Keratinocyte (primary cell): ENCODE data around the gene DENND2A. TPM values are rescaled to one million over a fixed set of nuclear protein-coding genes. Genes with fewer than 3 reads are reported as not detected.
"Not testable (repeated sequence)": the region's sequence is repeated elsewhere in the genome, so short reads cannot be mapped to it uniquely, and the experiment has no call there.

Source experiments
- DNase-seq: peaks from one replicate; pipeline ENCODE4 v3.0.0-alpha.2; 2011; ENCODE audit warnings: low read depth, missing footprints, low spot score
- FAIRE-seq: peaks from 2 replicates; lab custom pipeline; 2011; peaks lifted over from hg19 to GRCh38; lab: Jason Lieb, UNC
- H2AFZ ChIP-seq: 2 replicates; pipeline ENCODE4 v1.6.0; 2012; ENCODE audit warnings: low read length, control low read depth, inconsistent platforms; ENCODE audit not compliant: control insufficient read depth
- H3K27ac ChIP-seq: 2 replicates; pipeline ENCODE4 v1.5.1; 2011; ENCODE audit warnings: low read length; ENCODE audit not compliant: control insufficient read depth, insufficient read depth
- H3K27me3 ChIP-seq: 3 replicates; pipeline ENCODE4 v1.6.0; 2011; ENCODE audit warnings: low read length; ENCODE audit not compliant: control insufficient read depth, insufficient read depth; ENCODE audit errors: extremely low read depth
- H3K36me3 ChIP-seq, 2 experiments: 2 replicates in 1 of 2; 3 replicates in 1 of 2; pipeline ENCODE4 v1.5.1; 2011; ENCODE audit warnings: low read length in 2 of 2, mild to moderate bottlenecking in 1 of 2; ENCODE audit not compliant: control insufficient read depth in 2 of 2, insufficient read depth in 2 of 2; ENCODE audit errors: extremely low read depth in 1 of 2
- H3K4me1 ChIP-seq: 3 replicates; pipeline ENCODE4 v1.5.1; 2011; ENCODE audit warnings: low read length; ENCODE audit not compliant: control insufficient read depth, insufficient read depth; ENCODE audit errors: extremely low read depth
- H3K4me2 ChIP-seq: 3 replicates; pipeline ENCODE4 v1.6.0; 2011; ENCODE audit warnings: low read depth, low read length; ENCODE audit not compliant: control insufficient read depth, insufficient read depth; ENCODE audit errors: extremely low read depth
- H3K4me3 ChIP-seq, 3 experiments: fragments of 200-600 bp in 1 of 3; sonication (generic) in 1 of 3; 2 replicates in 2 of 3; 3 replicates in 1 of 3; pipeline ENCODE4 v1.5.1; 2011 to 2016; ENCODE audit warnings: low read length in 3 of 3, mild to moderate bottlenecking in 3 of 3, control low read depth in 2 of 3, inconsistent platforms in 1 of 3, low read depth in 1 of 3, mixed read lengths in 1 of 3, mixed run types in 1 of 3, moderate library complexity in 1 of 3; ENCODE audit not compliant: control insufficient read depth in 2 of 3, insufficient read depth in 2 of 3; ENCODE audit errors: extremely low read depth in 1 of 3
- H3K79me2 ChIP-seq: 2 replicates; pipeline ENCODE4 v1.6.0; 2012; ENCODE audit warnings: low read length; ENCODE audit not compliant: control insufficient read depth, insufficient read depth
- H3K9ac ChIP-seq: 3 replicates; pipeline ENCODE4 v1.6.0; 2011; ENCODE audit warnings: low read length; ENCODE audit not compliant: control insufficient read depth, insufficient read depth; ENCODE audit errors: extremely low read depth
- H3K9me1 ChIP-seq: 3 replicates; pipeline ENCODE4 v1.6.0; 2011; ENCODE audit warnings: low read length; ENCODE audit not compliant: control insufficient read depth, insufficient read depth; ENCODE audit errors: extremely low read depth
- H3K9me3 ChIP-seq: 2 replicates; pipeline ENCODE4 v1.5.1; 2012; ENCODE audit warnings: low read depth, low read length; ENCODE audit not compliant: control insufficient read depth
- H4K20me1 ChIP-seq: 3 replicates; pipeline ENCODE4 v1.6.0; 2011; ENCODE audit warnings: low read length; ENCODE audit not compliant: control insufficient read depth, insufficient read depth; ENCODE audit errors: extremely low read depth
- EZH2 ChIP-seq: IDR thresholded peaks from one replicate; pipeline ENCODE4 v1.6.1; 2012; ENCODE audit warnings: inconsistent platforms, mild to moderate bottlenecking, low read length, moderate library complexity
- dilution Hi-C: fragments of 300-500 bp; cut with MboI; formaldehyde crosslinking; loops from one replicate; pipeline ENCODE4 v1.7.0; 2020; ENCODE audit warnings: low sequenced_read_pairs; ENCODE audit not compliant: extremely low pct_ligation_motif_present
- polyA plus RNA-seq, 5 experiments: library from polyadenylated mRNA; depleted of rRNA in 3 of 5; stranded (reverse) in 3 of 5; stranded (forward) in 1 of 5; unstranded in 1 of 5; fragments of >200 nt; gene quantifications; 1 replicate in 1 of 5; 2 replicates in 3 of 5; 3 replicates in 1 of 5; pipeline versions ENCODE4 v1.2.1 to v1.2.3, GENCODE V29; 2011 to 2012; ENCODE audit warnings: missing spikeins in 2 of 5, low read depth in 1 of 5, low replicate concordance in 1 of 5
- TF ChIP-seq, protein P1 (sequence below), 3 experiments: IDR thresholded peaks in 1 of 3; conservative IDR thresholded peaks in 1 of 3; optimal IDR thresholded peaks in 1 of 3; 2 replicates in 2 of 3; 3 replicates in 1 of 3; pipeline versions ENCODE3 to v1.5.1; 2011; ENCODE audit warnings: low read length in 3 of 3, mild to moderate bottlenecking in 3 of 3, moderate library complexity in 2 of 3, control low read depth in 1 of 3, inconsistent platforms in 1 of 3; ENCODE audit not compliant: insufficient read depth in 2 of 3; ENCODE audit errors: extremely low read depth in 1 of 3

The DENND2A gene
- polyA plus RNA-seq, 1 donor (not counting 4 experiments of a cell fraction or from before 2014, with no cell fraction given) = 1.8 TPM

GRCh38 chr7:140621401-140622021, 19.1 kb downstream of the DENND2A start:
- peak; percentile 88 for FAIRE-seq
- peak overlapping the region; percentile 10 for H3K9ac ChIP-seq

GRCh38 chr7:140619915-140620510, 20.6 kb downstream of the DENND2A start:
- H3K27me3 ChIP-seq, H3K4me3 ChIP-seq, H3K9ac ChIP-seq, H3K79me2 ChIP-seq, H3K27ac ChIP-seq, H4K20me1 ChIP-seq, H3K9me1 ChIP-seq, H3K36me3 ChIP-seq, FAIRE-seq, DNase-seq, H3K4me2 ChIP-seq, dilution Hi-C loops, H3K9me3 ChIP-seq, H2AFZ ChIP-seq: not testable (repeated sequence)
- H3K4me1 ChIP-seq = peaks cover 16% of the 10 kb centered on the region

More at GRCh38 chr7:140621401-140622021, 19.1 kb downstream of the DENND2A start:
- Histone ChIP-seq H3K36me3 (no peaks in the 10 kb centered on the region), H3K27me3 (no peaks in the 10 kb centered on the region), H3K79me2 (no peaks in the 10 kb centered on the region), H3K4me3 (no peak overlapping the region), H3K27ac (peak overlapping the region; percentile 52), H2AFZ (no peak overlapping the region), H3K4me1 (peaks cover 28% of the 10 kb centered on the region), H3K4me2 (peak overlapping the region; percentile 17), H4K20me1 (no peaks in the 10 kb centered on the region), H3K9me3 (no peaks in the 10 kb centered on the region), H3K9me1 (no peaks in the 10 kb centered on the region)
- dilution Hi-C loops = no loop called here
- no peak for TF ChIP-seq EZH2
- DNase-seq = peak; percentile 76

GRCh38 chr7:140619176-140619575, 21.4 kb downstream of the DENND2A start:
- dilution Hi-C loops = no loop called here

More at GRCh38 chr7:140619176-140619575, 21.4 kb downstream of the DENND2A start:
- no peaks in the 10 kb centered on the region for H4K20me1 ChIP-seq
- H3K27ac ChIP-seq = no peak overlapping the region
- peaks cover 8% of the 10 kb centered on the region for H3K4me1 ChIP-seq
- H3K9ac ChIP-seq = no peak overlapping the region
- H3K4me2 ChIP-seq = no peak overlapping the region
- H3K27me3 ChIP-seq = no peaks in the 10 kb centered on the region
- DNase-seq (no peak), FAIRE-seq (no peak)
- H3K9me1 ChIP-seq = no peaks in the 10 kb centered on the region
- no peak overlapping the region for H2AFZ ChIP-seq
- no peaks in the 10 kb centered on the region for H3K9me3 ChIP-seq
- no peak overlapping the region for H3K4me3 ChIP-seq
- H3K36me3 ChIP-seq = no peaks in the 10 kb centered on the region
- H3K79me2 ChIP-seq = no peaks in the 10 kb centered on the region
- TF ChIP-seq EZH2 = no peak
- TF ChIP-seq, protein P1, sequence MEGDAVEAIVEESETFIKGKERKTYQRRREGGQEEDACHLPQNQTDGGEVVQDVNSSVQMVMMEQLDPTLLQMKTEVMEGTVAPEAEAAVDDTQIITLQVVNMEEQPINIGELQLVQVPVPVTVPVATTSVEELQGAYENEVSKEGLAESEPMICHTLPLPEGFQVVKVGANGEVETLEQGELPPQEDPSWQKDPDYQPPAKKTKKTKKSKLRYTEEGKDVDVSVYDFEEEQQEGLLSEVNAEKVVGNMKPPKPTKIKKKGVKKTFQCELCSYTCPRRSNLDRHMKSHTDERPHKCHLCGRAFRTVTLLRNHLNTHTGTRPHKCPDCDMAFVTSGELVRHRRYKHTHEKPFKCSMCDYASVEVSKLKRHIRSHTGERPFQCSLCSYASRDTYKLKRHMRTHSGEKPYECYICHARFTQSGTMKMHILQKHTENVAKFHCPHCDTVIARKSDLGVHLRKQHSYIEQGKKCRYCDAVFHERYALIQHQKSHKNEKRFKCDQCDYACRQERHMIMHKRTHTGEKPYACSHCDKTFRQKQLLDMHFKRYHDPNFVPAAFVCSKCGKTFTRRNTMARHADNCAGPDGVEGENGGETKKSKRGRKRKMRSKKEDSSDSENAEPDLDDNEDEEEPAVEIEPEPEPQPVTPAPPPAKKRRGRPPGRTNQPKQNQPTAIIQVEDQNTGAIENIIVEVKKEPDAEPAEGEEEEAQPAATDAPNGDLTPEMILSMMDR (optimal IDR thresholded peaks at IDR 0.05 in 1 of 3, IDR thresholded peaks at IDR 0.05 in 1 of 3, conservative IDR thresholded peaks at IDR 0.05 in 1 of 3; ENCODE audit: extremely low read depth in 1 of 3, insufficient read depth in 2 of 3, low read length in 3 of 3) = no peak
